Hematopoietic multipotent progenitor cell (in vitro differentiated cells): ENCODE data around the gene AMOTL1. TPM values are rescaled to one million over a fixed set of nuclear protein-coding genes. Genes with fewer than 3 reads are reported as not detected.

Experiments used
- DNase-seq, 3 donors: peaks; one replicate each; pipeline ENCODE4 v3.0.0-alpha.2; 2011 to 2015; ENCODE audit warnings: low read depth in 2 of 3, low spot score in 2 of 3
- total RNA-seq: library from RNA; depleted of rRNA; stranded (reverse); fragments of >200 nt; gene quantifications from one replicate; pipeline ENCODE4 v1.2.3, GENCODE V29; 2012

AMOTL1 gene
- total RNA-seq, 1 donor = 14.3 TPM

GRCh38 chr11:94742665-94743064 is 25.5 kb upstream of the AMOTL1 start:
- DNase-seq = no peak

DNA sequence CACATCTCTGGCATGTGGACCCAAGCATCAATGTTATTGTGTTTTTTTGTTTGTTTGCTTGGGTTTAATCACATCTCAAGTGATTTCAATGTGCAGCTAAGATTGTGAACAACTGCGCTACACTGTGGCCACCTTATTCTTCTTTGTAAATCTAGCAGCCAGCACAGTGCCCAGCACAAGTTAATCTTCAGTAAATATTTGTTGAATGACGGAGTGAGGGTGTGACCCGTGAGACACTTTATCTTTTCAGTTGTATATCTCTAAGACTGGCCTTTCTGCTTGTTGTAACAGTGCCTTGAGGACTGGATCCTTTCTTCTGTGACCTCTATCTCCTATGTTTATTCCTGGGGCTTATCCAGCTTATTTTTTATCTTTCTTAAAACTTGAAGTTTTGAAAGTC is 21.4 kb upstream of the AMOTL1 start:
- no peak for DNase-seq

DNA sequence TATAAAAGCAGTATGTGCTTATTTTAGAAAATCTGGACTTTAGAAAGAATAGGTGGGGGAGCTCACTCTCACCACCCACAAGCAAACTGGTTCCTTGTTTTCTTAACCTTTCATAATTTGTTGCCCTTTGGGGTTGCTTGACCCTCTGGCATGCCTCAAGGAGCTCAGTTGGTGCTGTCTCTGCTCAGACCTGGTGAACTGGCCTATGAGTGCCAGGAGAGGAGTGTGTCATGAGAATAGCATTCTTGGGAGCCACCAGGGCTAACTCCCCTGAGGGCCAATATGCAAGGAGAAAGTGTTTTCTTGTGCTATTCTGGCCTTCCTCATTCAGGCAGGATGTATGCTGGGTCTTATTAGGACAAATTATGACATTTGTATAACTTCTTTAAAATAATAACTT is 21.0 kb upstream of the AMOTL1 start:
- no peak for DNase-seq

DNA sequence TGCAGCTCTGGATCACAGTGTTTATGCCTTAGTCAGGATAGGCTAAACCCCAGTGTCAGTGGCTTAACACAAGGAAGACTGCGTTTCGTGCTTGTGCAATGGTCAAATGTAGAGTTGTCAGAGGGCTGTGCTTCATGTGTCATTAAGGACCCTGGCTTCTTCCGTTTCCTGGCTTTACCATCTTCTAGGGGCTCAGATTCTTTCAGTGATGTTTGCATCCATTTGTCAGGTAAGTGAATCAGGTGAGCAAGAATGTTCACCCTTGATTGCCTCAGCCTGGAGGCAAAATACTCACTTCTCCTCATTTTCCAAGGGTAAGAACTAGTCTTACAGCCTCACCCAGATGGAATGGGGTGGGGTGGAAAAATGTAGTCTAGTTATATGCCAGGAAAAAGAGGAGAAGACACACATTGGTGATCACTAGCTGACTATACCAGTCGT is 20.5 kb upstream of the AMOTL1 start:
- DNase-seq = no peak

DNA sequence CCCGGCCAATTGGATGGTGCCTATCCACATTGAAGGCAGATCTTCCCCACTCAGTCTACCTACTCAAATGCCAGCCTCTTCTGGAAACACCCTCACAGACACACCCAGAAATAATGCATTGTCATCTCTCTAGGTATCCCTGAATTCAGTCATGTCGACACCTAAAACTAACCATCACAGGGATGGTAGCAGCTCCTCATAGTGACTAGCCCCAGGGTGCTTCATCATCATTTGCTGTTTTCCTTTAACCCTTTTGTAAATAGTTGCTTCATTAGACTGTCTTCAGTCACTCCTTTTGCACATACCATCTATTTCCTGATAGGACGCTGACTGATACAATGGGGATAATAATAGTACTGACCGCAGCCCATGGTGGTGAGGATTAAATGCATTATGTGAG is 18.8 kb upstream of the AMOTL1 start:
- no peak for DNase-seq

GRCh38 chr11:94750319-94751217 is 17.6 kb upstream of the AMOTL1 start:
- no peak for DNase-seq

DNA sequence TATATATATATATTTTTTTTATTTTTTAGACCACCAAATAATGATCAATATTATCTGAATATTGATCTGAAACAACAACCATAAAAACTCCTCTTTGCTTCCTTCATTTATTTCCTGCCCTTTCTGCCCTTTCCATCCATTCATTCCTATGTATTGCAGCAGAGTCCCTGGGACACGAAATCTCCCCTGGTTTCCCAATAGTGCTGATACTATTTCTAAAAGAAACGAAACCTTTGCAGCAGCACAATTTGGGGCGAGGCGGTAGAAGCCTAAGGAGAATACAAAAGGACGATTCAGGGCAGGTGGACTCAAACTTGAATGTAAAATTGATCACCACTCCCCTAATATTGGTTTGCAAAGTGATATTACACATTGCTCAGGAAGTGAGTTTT is 16.9 kb upstream of the AMOTL1 start:
- DNase-seq = no peak

- DNase-seq = no peak
These were observed 16.4 kb upstream of the AMOTL1 start for GRCh38 chr11:94751786-94752185.

DNA sequence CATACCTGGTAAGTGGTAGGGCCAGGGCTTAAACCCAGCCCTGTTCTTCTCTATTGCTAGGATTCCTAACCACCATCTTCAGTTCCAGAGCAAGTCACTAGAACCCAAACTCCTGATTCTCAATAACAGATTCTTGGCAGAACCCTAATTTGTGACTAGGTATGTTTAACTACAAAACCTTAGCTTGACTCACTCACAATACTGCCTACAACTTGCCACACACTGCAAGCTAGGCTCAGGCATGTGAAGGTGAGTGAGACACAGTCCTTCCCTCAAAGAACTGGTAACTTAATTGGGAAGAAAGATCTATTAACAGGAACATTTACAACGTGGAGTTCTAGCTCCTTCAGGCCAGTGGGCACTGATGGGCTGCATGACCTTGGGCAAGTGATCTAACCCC is 14.5 kb upstream of the AMOTL1 start:
- no peak for DNase-seq

DNA sequence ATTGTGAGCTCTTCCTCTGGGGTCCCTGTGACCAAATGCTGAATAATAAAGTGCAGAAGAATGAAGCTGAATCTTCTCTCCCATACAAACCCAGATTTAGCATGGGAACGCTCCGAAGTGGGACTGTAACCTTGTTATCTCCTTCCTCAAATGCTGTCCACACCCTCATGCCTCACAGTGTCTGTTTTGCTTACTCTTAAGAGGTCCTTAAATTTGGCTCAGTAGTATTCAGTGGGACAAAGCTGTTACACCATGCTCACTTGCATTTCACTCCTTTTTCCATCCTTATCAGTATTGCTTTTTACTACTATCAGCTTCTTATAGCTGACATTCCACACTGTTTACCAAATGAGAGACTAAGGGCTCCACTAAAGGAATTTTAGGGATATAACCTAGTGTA is 13.8 kb upstream of the AMOTL1 start:
- DNase-seq = no peak

DNA sequence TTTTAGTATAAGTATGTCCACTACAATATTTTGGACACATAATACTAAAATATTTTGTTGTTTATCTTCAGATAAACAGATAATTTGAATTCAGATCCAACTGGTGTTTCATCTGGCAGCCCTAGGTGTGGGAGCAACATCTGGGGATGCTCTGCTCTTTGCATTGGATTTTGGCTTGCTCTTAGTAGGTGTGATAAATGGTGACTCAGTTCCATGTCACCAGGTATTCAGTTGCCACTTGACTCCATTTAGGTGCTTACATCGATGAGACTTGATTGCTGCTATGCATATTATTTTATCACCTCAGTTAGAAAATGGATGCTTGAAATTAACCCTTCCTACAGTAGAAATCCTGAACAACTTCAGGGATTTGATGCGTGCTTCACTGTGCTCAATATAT is 13.3 kb upstream of the AMOTL1 start:
- DNase-seq = no peak

DNA sequence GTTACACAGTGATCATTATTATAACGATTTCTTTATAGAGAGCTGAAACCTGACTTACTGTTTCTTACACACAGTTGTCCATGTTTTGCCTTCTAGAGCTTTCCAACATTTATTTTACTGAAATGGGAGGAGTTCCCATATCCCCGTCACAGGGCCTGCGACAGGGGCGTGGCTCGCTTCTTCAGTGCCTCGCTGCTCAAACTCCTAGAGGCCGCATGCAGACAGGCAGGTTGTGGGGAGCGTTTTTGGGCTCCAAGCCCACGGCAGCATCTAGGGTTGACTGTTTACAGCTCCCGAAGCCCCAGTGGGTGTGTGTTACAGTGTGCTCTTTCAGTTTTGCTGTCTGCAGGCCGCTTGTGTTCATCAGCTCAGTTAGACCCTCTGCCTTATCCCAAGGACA is 12.7 kb upstream of the AMOTL1 start:
- no peak for DNase-seq

DNA sequence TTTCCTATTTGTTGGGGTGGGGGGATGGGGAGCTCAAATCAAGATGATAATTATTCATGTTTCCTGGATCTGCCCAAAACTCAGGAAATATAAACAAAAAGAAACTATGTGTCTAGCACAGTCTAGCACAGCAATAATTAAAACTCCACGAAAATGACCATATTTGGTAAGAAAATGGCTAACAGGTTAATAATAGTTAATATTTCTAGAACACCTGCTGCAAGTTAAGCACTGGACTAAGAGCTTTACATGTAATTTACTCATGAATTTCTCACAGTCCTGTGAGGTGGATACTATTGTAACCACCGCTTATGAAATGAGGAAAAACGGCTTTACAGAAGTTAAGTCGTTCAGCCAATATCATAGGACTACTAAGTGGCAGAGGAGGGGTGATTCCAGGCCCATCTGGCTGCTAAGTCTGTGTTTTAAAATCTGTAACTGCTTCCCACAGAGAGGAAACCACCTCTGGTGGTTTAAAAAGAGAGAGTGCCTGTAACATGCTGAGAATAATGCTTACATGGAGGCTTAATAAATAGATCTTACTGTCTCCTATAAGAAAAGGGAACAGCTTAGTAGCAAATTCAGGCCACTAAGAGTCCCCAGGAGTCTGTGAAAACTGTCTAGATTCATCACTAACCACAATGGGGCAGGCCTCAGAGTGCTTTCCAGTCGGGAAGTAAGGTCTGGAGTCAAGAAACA is 11.0 kb upstream of the AMOTL1 start:
- peak in 2 of 3 donors; percentile 38 to 79 for DNase-seq

GRCh38 chr11:94758666-94759065 is 9.5 kb upstream of the AMOTL1 start:
- DNase-seq = no peak

GRCh38 chr11:94759522-94759921 is 8.6 kb upstream of the AMOTL1 start:
- no peak for DNase-seq

DNA sequence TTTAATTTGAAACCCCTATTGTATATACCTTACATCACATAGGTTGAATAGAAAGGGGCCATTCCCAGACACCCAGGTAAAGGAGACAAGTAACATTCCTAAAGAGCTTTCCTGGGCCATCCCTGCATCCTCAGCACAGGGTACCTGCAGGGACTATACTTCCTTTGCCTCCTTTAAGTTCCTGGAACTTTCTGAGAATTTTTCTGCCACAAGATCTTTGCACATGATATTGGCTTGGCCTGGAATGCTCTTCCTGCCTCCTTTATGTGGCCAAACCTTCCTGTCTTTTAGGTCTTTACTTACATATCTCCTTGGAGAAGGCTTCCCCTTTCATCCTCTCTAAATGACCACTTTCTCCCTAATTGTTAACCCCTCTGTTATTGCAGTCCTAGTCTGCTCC is 7.9 kb upstream of the AMOTL1 start:
- DNase-seq = no peak

- DNase-seq = peak in 2 of 3 donors; percentile 61 to 75
These were observed 5.9 kb upstream of the AMOTL1 start for GRCh38 chr11:94762208-94762607.

DNA sequence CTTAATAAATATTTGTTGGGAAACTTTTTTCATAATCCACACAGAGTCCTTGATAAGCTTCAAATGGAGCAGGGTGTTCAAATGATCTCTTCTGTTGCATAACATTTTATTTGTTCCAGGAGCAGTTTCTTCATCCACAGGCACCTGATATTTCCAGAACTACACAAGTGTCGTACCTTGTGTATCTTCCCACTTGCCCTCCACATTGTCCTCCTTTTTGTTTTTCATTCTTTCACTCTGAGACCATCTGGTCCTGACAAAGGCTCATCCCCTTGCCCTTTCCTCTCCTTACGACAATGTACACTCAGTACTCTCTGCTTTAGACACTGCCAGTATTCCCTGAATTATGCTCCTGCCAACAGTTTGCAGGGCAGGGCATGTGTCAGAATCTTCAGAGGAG is 5.2 kb upstream of the AMOTL1 start:
- no peak for DNase-seq

DNA sequence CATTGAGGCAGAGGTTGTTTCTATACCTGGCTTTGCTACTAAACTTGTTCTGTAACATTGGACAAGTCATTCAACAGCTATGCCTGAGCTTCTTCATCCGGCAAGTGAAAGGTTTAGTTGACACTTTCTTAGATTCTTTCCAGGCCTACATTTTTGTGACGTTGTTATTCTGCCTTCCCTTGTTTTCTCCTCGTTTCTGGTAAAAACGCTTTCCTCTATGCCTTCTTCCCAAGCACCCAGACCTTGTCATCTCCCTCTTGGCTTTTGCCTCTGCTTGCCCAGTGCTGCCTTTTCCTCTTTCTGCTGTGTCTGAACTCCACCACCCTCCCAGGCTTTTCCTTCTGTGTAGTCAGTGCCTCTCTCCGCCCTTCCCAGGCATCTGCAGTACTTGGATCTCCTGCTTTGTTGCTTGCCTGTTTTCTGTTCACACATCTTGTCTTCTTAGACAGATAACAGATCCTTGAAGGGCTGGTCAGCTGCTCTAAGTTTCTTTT is 1.4 kb upstream of the AMOTL1 start:
- no peak for DNase-seq

GRCh38 chr11:94767291-94767690 is 865 bp upstream of the AMOTL1 start:
- no peak for DNase-seq

DNA sequence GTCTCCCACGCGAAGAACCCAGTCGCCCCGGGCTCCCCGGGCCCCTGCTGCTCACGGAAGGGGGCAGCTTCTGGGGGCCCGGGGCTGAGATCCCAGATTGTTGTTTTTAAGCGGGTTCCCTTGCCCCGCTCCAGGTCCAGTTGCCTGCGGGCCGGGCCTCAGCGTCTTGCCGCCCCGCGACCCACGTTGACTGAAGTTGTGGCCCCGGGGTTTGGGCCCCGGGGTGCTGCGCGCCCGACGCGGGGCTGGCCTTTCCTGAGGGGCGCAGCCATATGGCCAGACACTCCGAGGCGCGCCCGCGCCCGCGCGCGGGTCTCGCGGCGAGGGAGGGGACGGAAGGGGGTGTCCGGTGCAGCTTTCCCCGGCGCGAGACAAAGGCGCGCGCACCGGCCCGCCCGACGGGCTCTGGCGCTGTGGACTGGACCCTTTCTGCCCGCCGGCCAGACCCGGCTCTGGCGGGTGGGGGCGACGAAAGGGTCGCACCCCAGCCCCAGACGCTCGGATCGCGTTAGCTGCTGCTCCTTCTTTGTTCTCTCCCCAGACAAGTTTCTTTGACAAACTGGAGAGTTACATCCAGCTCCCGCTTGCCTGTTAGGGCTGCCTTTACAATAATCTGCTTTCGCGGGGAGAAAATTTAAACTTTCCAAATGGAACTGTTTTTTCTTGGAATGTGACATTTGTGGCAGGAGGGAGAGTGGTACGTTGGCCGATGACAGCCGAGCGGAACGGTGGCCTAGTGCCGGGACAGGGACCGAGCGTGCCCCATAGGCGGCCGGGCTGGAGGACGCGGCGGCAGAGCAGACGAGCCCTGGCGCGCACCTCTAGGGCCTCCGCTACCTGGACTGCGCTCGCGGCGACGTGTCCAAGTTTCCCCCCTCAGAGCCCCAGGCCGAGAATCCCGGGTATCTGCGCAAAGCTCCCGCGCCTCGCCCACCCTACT is 716 bp downstream of the AMOTL1 start:
- peak in 2 of 3 donors; percentile 22 to 30 for DNase-seq
